ENCODE measurements around the gene GAL.

GAL gene

DNA sequence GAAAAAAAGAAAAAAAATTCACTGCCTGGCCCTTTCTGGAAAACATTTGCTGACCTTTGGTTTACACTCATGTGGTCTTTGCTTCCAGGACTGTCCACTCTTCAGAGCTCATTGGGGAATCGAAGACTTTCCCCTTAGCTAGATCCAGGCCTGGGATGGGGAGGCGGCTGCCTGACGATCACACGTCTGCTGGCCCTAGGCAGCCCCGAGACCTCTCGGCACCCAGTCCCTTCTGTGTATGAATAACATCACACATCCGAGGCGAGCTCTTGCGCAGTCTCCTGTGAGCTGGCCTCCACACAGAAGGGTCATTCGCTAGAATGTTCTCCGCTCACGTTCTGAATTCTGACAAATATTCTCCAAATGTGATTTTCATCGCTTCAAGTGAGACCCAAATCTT, 25.7 kb upstream of the GAL start:
- DNase-seq (ENCODE audit: low read depth in 2 of 2), result no peak

DNA sequence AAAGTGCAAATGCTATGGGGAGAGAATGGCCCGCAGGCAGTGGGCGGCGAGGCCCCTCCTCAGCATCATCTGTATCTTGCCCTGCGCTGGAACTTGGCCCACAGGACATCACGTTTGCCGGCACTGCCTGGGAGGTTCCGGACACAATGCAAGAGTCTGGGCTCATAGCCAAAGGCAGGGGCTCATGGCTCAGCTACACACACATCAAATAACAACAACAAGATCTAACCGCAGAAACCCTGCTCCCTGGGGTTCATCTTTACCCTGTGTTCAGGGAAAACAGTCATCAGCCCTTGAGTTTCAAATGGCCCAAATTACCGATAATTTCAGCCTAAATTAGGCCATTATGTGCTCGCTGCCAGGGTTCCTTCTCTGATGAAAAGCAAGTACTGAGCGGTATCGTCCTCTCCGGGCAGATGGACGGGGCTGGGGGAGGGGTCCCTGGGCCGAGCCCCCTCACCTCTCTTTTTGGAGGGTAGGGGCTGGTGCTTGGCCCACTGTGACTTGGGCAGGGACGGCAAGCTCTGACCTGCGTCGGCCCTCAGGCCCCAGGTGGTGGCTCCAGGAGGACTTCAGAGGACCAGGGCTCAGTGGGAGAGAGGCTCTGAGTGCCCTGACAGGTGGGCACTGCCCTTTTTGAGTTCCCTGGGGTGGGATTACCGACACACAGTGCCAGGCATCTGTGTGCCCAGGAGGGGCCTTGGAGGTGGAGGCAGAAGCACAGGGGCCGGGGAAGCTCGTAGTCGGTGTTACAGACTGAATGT, 25.0 kb upstream of the GAL start:
- no peak for DNase-seq (ENCODE audit: low read depth in 2 of 2)

DNA sequence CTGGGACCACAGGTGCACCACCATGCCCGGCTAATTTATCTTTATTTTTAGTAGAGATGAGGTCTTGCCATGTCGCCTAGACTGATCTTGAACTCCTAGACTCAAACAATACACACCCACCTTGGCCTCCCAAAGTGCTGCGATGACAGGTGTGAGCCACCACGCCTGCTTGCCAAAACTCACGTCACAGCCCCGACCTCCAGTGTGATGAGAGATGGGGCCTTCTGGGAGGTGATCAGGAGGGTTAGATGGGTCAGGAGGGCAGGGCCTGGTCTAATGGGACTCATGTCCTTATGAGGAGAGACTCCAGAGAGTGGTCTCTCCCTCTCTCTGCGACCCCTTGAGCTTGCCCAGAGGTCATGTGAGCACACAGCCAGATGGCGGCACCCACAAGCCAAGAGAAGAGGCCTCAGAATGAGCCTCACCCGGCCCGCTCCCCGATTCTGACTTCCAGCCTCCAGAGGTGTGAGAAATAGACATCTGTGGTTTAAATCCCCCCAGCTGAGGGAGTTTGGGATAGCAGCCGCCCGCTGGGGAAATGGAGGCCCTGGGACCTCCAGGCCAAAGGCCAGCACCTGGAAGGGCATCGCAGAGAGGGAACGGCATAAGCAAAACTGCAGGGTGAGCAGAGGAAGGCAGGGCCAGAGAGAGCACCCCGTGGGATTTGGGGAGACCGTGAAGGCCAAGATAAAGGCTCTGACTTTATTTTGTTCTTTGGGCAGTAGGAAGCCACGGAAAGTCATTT, 24.1 kb upstream of the GAL start:
- DNase-seq (ENCODE audit: low read depth in 2 of 2), result no peak

DNA sequence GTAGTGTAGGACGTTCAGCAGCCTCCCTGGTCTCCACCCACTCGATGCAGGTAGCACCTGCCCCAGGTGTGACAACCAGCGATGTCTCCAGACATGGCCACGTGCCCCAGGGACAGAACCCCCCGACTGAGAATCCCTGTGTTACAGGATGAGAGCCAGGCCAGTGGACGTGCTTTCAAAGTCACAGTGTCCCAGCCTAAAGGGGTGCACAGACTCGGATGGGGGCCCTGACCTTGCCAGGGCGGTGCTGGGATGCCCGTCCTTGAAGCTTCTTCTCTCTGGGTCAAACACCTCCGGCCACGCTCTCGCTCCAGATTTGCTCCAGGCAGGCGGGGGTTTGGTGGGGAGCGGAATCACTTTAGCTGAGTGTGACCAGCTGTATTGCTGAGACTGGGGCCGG, 23.3 kb upstream of the GAL start:
- no peak for DNase-seq (ENCODE audit: low read depth in 2 of 2)

DNA sequence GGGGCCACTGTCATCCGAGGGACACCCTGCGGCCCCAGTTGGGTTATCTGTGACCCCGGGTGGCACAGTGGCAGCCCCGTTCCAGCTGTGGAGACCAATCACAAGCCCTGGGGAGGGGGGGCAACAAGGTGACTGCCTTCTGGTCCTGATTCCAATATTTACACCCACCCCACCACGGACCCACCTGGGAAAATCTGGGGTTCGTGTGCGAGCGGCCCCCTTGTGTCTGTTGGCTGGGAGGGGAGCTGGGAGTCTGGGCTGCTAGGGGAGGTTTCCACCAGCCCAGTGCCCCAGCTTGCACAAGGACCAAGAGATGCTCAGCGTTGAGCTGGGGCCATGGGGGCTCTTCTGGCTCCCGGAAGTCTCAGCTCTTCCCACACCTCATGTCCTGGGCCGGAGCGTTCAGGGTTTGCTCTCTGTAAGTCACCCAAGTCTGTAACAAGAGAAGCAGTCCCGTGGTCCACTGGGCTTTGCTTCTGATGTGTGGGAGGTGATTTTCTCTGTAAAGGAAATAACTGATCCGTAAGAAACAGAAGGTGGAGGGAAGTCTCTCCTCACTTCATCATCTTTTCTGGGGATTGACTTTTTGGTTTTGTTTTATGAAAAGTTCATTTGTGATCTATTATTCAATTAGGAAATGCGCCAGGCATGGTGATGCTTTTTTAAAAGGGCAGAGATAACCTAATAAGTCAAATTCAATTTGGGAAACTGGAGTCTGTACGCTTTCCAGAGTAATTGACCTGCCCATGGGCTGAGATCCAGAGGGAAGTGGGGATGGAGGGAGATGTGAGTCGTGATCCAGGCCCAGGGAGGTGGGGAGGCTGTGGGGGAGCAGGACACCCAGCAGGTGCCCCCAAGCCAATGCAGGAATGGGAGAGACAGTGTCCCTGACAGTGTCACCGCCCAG, 22.4 kb upstream of the GAL start:
- DNase-seq (ENCODE audit: low read depth in 2 of 2), result no peak

DNA sequence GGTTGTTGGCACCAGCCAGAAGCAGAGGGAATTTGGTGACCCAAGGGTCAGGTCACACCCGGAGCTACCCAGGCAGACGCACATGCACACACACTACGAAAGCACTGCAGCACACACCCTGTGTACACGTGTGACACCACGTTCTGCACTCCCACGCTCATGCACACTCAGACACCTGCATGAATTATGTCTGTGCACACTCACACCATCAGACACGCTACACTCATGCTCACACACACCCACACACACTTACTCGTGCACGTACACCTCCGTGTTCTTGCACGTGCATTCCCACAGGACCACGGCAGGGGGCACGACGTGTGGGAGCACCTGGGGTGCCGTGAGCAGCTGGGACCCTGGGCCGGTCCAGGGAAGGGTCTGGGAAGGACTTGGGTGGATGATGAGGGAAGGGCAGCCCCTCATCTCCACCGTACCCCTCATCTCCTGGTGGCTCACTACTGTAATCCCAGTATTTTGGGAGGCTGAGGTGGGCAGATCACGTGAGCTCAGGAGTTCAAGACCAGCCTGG, 20.8 kb upstream of the GAL start:
- no peak for DNase-seq (ENCODE audit: low read depth in 2 of 2)

DNA sequence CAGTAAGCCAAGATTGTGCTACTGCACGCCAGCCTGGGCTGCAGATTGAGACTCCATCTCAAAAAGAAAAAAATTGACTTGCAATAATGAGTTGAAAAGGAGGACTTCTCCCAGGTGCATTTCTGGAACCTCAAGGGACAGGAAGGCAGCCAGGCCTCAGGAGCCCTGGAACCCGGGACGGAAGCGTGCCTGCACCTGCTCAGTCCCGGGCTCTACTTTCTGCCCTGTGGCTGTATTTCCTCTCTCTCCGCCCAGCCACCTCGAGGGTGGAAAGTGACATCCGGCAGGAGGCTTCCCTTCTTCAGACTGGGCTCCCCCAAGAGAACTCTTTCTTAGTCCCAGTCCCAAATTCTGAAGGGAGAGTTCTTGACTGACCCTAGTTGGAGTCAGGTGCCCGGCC, 20.2 kb upstream of the GAL start:
- no peak for DNase-seq (ENCODE audit: low read depth in 2 of 2)

DNA sequence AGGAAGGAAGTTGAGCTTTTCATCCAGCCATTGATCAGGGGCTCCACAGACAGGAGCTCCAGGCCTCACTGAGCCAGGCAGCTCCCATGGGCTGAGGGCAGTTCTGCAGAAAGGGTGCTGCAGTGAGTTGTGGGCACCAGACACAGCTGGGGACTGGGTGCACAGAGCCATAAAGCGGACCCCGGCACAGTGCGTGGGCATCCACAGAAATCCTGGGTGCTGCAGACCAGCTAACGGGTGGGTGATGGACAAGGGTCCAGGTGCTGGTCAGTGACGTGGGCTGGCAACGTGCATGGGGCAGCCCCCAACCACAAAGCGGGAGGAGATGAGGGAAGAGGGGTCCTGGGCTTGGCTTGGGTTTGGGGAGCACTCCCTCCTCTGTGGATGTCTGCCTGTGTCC, 19.4 kb upstream of the GAL start:
- DNase-seq (ENCODE audit: low read depth in 2 of 2), result no peak

DNA sequence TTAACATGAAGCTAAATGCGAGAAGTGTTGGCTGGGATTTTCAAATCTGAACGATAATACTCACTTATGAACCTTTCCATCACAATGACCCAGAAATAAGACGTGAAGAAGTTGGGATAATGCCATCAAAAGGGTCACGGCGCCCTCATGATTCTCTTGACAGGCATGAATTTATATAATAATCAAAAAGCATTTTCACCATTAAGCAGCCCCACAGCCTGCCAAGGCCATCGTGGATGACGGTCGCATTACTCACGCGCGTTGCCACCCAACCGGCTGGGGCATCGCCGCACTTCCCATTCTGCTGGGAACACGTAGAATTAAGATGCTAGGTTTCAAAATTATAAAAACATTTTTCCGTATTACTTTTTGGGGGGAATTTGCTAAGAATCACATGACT, 18.9 kb upstream of the GAL start:
- no peak for DNase-seq (ENCODE audit: low read depth in 2 of 2)

DNA sequence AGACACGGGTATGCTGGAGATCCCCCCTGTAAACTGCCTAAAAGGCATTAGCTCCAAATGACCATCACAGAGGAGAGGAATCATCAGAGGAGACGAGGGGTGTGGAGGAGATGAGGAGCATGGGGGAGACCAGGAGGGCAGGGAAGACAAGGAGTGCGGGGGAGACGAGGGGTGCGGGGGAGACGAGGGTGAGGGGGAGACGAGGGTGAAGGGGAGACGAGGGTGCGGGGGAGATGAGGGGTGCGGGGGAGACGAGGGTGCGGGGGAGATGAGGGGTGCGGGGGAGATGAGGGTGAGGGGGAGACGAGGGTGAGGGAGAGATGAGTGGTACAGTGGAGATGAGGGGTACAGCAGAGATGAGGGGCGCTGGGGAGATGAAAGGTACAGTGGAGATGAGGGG, 17.5 kb upstream of the GAL start:
- no peak for DNase-seq (ENCODE audit: low read depth in 2 of 2)

DNA sequence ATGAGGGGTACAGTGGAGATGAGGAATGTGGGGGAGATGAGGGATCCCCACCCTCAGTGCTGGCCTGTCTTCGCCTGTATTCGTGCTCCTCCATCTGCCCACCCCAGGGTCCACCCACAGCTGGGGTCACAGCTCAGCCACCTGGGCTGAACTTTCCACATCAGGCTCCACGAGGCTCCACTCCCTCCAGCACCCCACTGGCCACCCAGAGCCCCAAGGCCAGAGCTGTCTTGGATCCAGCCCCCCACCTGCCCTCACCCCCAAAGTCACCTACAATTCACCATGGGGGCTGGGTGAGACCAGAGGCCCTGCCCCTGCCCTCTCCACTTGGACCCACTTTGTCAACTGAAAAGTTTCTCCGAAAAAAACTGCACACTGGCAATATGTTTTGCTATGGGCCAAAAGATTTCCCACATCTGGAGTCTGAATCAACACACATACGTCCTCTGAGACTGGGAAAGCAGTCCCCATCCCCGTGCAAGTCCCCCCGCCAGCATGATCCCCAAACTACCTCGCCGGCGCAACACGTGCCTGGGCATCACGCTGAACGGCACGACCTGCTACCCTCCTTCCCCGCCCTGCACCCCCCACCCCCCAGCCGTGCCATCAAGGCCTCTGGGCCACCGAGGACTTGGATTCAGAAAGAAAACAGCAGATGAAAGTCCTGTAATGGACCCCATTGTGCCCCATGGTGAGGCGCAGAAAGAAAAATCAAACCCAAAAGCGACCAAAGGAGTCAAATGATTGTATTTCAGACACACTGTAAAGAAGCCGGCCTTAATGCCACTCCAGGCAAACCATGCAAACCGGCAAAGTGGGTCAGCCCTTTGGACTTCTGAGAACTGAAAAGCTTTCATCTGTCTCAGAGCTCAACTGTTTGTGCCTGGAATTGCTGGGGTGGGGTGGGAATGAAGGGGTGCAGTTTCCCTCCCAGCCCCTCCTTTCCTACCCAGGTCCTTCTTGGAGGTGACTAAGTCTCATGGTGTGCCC, 16.5 kb upstream of the GAL start:
- no peak for DNase-seq (ENCODE audit: low read depth in 2 of 2)

DNA sequence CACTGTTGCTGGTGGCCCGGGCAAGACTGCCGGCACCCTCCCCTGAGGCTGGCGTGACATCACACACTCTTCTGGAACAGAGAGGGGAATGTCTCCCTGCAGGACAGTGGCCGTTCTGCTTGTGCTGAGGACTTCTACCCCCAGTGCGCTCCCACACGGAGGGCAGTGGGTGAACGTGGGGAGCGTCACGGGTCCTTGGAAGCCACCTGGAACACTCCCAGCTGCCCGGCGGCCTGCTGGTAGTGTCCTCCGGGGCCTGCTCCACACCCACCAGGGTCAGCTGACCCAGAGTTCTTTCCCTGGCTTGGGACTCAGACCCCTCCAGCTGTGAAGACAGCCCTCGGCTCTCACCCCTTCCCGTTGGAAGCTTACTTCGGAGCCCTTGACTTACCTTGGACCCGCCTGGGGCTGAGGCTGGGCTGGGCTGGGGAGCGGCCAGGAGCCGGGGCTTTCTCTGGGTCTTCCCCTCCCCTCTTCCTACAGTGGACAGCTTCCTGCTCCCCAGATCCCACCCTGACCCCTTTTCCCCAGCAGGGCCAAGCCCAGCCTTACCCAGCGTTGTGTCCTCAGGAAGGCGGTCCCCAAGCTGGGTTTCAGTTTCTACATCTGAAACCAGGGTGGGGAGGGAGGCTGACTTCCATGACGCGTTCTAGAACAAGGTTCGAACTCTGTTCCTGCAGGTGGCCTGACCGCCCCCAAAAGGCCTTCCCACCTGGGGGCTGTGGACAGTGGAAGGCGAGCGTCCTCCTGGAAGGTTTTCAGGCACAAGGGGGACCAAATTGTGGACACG, 14.8 kb upstream of the GAL start:
- no peak for DNase-seq (ENCODE audit: low read depth in 2 of 2)

DNA sequence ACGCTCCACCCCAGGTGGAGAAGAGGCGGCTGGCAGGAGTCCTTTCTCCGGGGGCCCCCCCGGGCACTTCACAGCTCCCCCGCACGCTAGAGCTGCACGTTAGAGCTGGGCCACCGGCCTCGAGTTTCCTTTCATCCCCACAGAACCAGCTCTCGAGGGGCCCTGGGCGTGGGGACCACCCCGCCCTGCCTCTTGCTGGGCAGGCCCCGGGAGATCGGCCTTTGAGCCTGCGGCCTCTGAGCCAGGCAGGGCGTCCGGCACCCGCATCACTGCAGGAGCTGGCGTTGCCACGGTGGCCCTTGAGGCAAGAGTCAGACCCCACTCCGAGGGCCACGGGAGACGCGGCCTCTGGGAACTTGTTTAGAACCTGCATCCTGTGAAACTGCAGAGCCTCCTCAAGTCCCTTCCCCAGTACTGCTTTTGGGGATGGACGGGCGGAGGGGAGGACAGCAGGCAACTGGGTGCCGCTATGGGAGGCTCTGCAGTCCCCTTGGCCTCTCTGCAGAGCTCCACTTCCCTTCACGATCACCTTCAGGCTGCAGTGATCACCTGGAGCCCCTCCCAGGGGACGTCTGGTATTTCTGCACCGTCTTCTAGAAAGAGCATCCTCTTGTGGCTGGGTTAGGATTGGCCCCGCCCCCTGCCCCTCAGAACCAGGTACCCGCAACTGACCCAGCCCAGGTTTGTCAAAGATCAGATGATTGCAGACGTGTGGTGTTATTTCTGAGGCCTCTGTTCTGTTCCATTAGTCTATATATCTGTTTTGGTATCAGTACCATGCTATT, 13.9 kb upstream of the GAL start:
- DNase-seq (ENCODE audit: low read depth in 2 of 2), result no peak

DNA sequence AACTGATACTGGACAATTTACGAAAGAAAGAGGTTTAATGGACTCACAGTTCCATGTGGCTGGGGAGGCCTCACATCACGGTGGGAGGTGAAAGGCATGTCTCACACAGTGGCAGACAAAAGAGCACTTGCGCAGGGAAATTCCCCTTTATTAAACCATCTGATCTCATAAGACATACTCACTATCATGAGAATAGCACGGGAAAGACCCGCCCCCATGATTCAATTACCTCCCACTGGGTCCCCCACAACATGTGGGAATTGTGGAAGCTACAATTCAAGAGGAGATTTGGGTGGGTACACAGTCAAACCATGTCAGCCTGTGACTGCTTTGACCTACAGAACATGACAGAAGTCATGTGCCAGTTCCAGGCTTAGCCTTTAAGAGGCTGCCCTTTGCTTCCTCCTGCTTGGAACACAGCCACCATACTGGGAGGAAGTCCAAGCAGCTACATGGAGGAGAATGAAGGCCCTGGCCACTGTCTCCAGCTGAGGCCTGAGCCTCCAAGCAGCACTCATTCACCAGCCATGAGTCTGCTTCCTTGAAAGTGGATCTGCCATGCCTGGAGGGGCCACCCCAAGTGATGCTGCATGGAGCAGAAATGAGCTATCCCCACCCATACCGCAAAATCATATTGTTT, 10.9 kb upstream of the GAL start:
- no peak for DNase-seq (ENCODE audit: low read depth in 2 of 2)

DNA sequence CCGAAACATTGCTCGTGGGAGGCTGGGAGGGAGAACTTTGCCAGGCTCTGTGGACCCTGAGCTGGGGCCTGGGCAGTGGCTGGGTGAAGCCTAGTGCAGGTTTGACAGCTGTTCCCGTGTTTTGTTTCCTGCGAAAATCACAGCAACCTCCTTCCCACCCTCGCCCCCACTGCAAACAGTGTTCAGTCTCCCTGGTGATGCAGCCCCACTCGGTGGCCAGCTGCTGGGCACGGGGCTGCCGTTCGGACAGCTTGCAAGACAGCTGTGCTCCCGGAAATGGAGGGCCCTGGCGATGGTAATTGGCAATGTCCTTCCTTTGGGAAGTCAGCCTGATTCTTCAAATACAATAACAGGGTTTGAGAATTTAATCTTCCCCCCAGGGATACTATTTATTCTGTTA, 10.4 kb upstream of the GAL start:
- DNase-seq (ENCODE audit: low read depth in 2 of 2), result no peak

DNA sequence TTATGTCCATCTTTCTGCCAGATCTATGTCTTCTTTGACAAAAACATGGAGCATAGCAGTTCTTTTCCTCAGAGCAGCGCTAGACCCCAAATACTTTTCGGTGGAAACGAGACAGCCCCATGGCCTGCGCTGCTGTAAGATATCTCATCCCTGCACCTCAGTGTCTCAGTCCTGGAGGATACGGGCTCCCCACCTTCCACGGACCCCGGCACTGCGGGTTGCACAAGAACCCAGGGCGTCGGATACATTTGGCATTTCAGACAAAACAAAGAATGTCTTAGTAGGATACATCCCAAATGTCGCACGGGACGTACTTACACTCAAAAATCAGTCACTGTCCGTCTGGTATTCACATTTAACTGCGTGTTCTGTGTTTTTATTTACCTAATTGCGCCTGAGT, 9.9 kb upstream of the GAL start:
- no peak for DNase-seq (ENCODE audit: low read depth in 2 of 2)

DNA sequence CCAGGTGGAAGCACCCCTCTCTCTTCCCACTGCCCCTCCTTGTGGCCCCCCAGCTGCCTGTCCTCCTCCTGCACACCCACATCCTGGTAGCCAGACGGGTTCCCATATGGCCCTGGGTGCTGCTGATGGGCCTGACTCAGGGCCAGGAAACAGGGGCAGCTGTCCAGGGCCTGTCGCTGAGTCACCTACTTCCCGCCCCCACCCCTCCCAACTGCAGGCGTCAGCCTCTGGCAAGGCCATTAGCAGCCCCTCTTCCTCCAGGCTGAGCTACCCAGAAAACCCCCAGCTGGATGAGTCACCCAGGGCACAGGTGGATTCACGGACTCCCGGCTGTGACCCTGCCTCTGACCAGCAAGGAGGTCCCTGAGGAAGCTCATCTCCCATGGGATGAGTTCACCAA, 6.9 kb upstream of the GAL start:
- no peak for DNase-seq (ENCODE audit: low read depth in 2 of 2)

DNA sequence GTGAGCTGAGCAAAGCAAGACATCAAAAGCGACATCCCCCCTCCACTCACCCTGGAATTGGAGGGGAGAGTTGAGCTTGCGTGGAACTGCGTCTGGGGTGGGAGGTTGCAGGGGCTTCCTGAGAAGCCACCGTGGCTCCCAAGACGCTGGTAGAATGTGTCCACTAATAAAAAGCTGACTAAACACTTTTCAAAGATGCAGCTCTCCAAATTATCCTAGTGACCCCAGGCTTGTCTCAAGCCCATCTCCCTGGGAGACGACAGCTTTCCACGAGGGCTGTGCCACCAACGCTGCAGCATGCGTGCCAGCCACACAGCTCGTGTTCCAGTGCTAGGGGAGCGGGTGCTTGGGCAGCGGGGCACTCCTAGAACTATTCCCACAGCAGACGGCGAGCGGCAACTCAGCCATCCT, 6.3 kb upstream of the GAL start:
- no peak for DNase-seq (ENCODE audit: low read depth in 2 of 2)
